HCEC 1CT (cell line): Measurements from ENCODE around the gene NUP35.
"Not testable (repeated sequence)": the region's sequence is repeated elsewhere in the genome, so short reads cannot be mapped to it uniquely, and the experiment has no call there.

ENCODE experiments used
- DNase-seq: peaks from one replicate; pipeline ENCODE4 v3.0.0-alpha.2; 2017

NUP35 gene

GRCh38 chr2:183148955-183149354 lies 24.7 kb downstream of the NUP35 start:
- DNase-seq, result no peak

- no peak for DNase-seq
These were observed 25.2 kb downstream of the NUP35 start for GRCh38 chr2:183149489-183149888.

- not testable (repeated sequence) for DNase-seq
These were observed 28.0 kb downstream of the NUP35 start for GRCh38 chr2:183152280-183152679.

GRCh38 chr2:183153967-183154366 lies 29.7 kb downstream of the NUP35 start:
- no peak for DNase-seq

- DNase-seq, result not testable (repeated sequence)
These were observed 30.5 kb downstream of the NUP35 start for GRCh38 chr2:183154772-183155171.

- DNase-seq, result no peak
These were observed 32.9 kb downstream of the NUP35 start for GRCh38 chr2:183157131-183157530.

GRCh38 chr2:183162362-183162761 lies 38.1 kb downstream of the NUP35 start:
- DNase-seq, result peak; percentile 75

GRCh38 chr2:183163821-183164649 lies 39.8 kb downstream of the NUP35 start:
- no peak for DNase-seq

- peak; percentile 31 for DNase-seq
These were observed 40.4 kb downstream of the NUP35 start for GRCh38 chr2:183164650-183165015.

- DNase-seq, result no peak
These were observed 42.0 kb downstream of the NUP35 start for GRCh38 chr2:183166210-183166609.

GRCh38 chr2:183166976-183167375 lies 42.7 kb downstream of the NUP35 start:
- not testable (repeated sequence) for DNase-seq

GRCh38 chr2:183172220-183172887 lies 48.1 kb downstream of the NUP35 start:
- no peak for DNase-seq

GRCh38 chr2:183179156-183179555 lies 54.9 kb downstream of the NUP35 start:
- DNase-seq, result no peak

- no peak for DNase-seq
These were observed 61.3 kb downstream of the NUP35 start for GRCh38 chr2:183185534-183185933.

GRCh38 chr2:183186296-183186695 lies 62.1 kb downstream of the NUP35 start:
- DNase-seq, result no peak

GRCh38 chr2:183186766-183187165 lies 62.5 kb downstream of the NUP35 start:
- no peak for DNase-seq

- DNase-seq, result no peak
These were observed 68.1 kb downstream of the NUP35 start for GRCh38 chr2:183192343-183192742.

- DNase-seq, result no peak
These were observed 69.7 kb downstream of the NUP35 start for GRCh38 chr2:183193904-183194303.

- no peak for DNase-seq
These were observed 71.2 kb downstream of the NUP35 start for GRCh38 chr2:183195397-183195796.

GRCh38 chr2:183195998-183196409 lies 71.8 kb downstream of the NUP35 start:
- no peak for DNase-seq

- no peak for DNase-seq
These were observed 80.2 kb downstream of the NUP35 start for GRCh38 chr2:183204397-183204796.

- peak; percentile 37 for DNase-seq
These were observed 82.9 kb downstream of the NUP35 start for GRCh38 chr2:183207110-183207509.

GRCh38 chr2:183209395-183210028 lies 85.3 kb downstream of the NUP35 start:
- DNase-seq, result no peak
